Calu3 (cell line): ENCODE data around the gene ERGIC1. TPM values are rescaled to one million over a fixed set of nuclear protein-coding genes. Genes with fewer than 3 reads are reported as not detected.

Experiments
- BruUV-seq: library from RNA; stranded (reverse); fragments of 400-500 nt; replicated peaks from 2 replicates; lab custom pipeline; 2021; lab: Mats Ljungman, UMichigan
- CTCF ChIA-PET: fragments of 300-600 bp; sonication (Branson Sonifier 250); formaldehyde crosslinking; loops from one replicate; lab custom pipeline; 2022; ENCODE audit warnings: antibody characterized with exemption; lab: Charles Lee
- DNase-seq: peaks from one replicate; pipeline ENCODE4 v3.0.0; 2022
- H3K27ac Mint-ChIP-seq: one replicate; pipeline ENCODE4 v1.8.0; 2022; ENCODE audit warnings: mixed read lengths; ENCODE audit not compliant: unreplicated experiment
- H3K27me3 Mint-ChIP-seq: one replicate; pipeline ENCODE4 v1.8.0; 2022; ENCODE audit warnings: mixed read lengths; ENCODE audit not compliant: unreplicated experiment
- H3K36me3 Mint-ChIP-seq: one replicate; pipeline ENCODE4 v1.8.0; 2022; ENCODE audit warnings: mild to moderate bottlenecking, moderate library complexity, mixed read lengths; ENCODE audit not compliant: insufficient read depth, unreplicated experiment
- H3K4me1 Mint-ChIP-seq: one replicate; pipeline ENCODE4 v1.8.0; 2022; ENCODE audit warnings: mild to moderate bottlenecking, low read depth, mixed read lengths; ENCODE audit not compliant: unreplicated experiment
- H3K4me3 Mint-ChIP-seq: one replicate; pipeline ENCODE4 v1.8.0; 2022; ENCODE audit warnings: mild to moderate bottlenecking, low read depth, moderate library complexity, mixed read lengths; ENCODE audit not compliant: unreplicated experiment
- H3K9me3 Mint-ChIP-seq: one replicate; pipeline ENCODE4 v1.8.0; 2022; ENCODE audit warnings: low read depth, mixed read lengths; ENCODE audit not compliant: unreplicated experiment
- CTCF ChIP-seq: fragments of 200-600 bp; IDR thresholded peaks from one replicate; pipeline ENCODE4 v1.8.0; 2022; ENCODE audit warnings: antibody characterized with exemption; ENCODE audit not compliant: unreplicated experiment
- intact Hi-C: fragments of 100-400 bp; cut with micrococcal nuclease; formaldehyde crosslinking; loops from one replicate; pipeline ENCODE4 v1.10.0; 2022; ENCODE audit not compliant: unreplicated experiment
- total RNA-seq: library from RNA; stranded (reverse); gene quantifications from 2 replicates; pipeline ENCODE4 v1.2.3, GENCODE V29; 2022

ERGIC1 gene
- total RNA-seq, 1 experiment from 2014 or later = 235 TPM

- no peak for TF ChIP-seq CTCF
- no TSS peak for BruUV-seq
- intact Hi-C loops = loop anchor here (1.0 kb wide), 1 partner anchor 195 kb away; no protein-coding TSS in a partner anchor
- H3K4me1 Mint-ChIP-seq = no peaks in the 10 kb centered on the region
- CTCF ChIA-PET = interaction anchor here (0.6 to 0.9 kb wide), 2 partner anchors 146 to 206 kb away, joined by 4 read pairs; no protein-coding TSS in a partner anchor
- peak overlapping the region; percentile 36 for H3K27ac Mint-ChIP-seq
- H3K27me3 Mint-ChIP-seq = no peaks in the 10 kb centered on the region
- H3K9me3 Mint-ChIP-seq = no peaks in the 10 kb centered on the region
- H3K36me3 Mint-ChIP-seq = peaks cover 37% of the 10 kb centered on the region
- no peak for DNase-seq
- no peak overlapping the region for H3K4me3 Mint-ChIP-seq
These were observed 77.5 kb downstream of the ERGIC1 start for GRCh38 chr5:172911628-172911880.

- no peak for DNase-seq
- no peak overlapping the region for H3K4me3 Mint-ChIP-seq
- no peaks in the 10 kb centered on the region for H3K9me3 Mint-ChIP-seq
- peaks cover 37% of the 10 kb centered on the region for H3K36me3 Mint-ChIP-seq
- CTCF ChIA-PET = interaction anchor here (0.6 kb wide), 2 partner anchors 76 to 207 kb away, joined by 3 to 4 read pairs; no protein-coding TSS in a partner anchor
- intact Hi-C loops = loop anchor here (1.0 kb wide), 1 partner anchor 196 kb away; no protein-coding TSS in a partner anchor
- H3K4me1 Mint-ChIP-seq = no peaks in the 10 kb centered on the region
- TF ChIP-seq CTCF = no peak
- H3K27ac Mint-ChIP-seq = no peak overlapping the region
- no TSS peak for BruUV-seq
- no peaks in the 10 kb centered on the region for H3K27me3 Mint-ChIP-seq
These were observed 77.9 kb downstream of the ERGIC1 start for GRCh38 chr5:172911976-172912375.

GRCh38 chr5:172913117-172913850 is 79.2 kb downstream of the ERGIC1 start:
- Mint-ChIP-seq H3K4me3 (no peak overlapping the region), H3K4me1 (no peaks in the 10 kb centered on the region), H3K27me3 (no peaks in the 10 kb centered on the region), H3K9me3 (no peaks in the 10 kb centered on the region), H3K27ac (no peak overlapping the region), H3K36me3 (peaks cover 30% of the 10 kb centered on the region)
- BruUV-seq = no TSS peak
- intact Hi-C loops = no loop called here
- TF ChIP-seq CTCF = no peak
- DNase-seq = no peak
- CTCF ChIA-PET = interaction anchor here (0.6 kb wide), 1 partner anchor 83 kb away, joined by 3 read pairs; no protein-coding TSS in a partner anchor

- BruUV-seq = no TSS peak
- DNase-seq = no peak
- no peaks in the 10 kb centered on the region for H3K4me1 Mint-ChIP-seq
- CTCF ChIA-PET = interaction anchor here (0.8 kb wide), 1 partner anchor 13 kb away, joined by 3 read pairs; no protein-coding TSS in a partner anchor
- H3K4me3 Mint-ChIP-seq = no peak overlapping the region
- H3K27me3 Mint-ChIP-seq = no peaks in the 10 kb centered on the region
- intact Hi-C loops = no loop called here
- no peak overlapping the region for H3K27ac Mint-ChIP-seq
- H3K36me3 Mint-ChIP-seq = peaks cover 32% of the 10 kb centered on the region
- no peaks in the 10 kb centered on the region for H3K9me3 Mint-ChIP-seq
- no peak for TF ChIP-seq CTCF
These were observed 81.5 kb downstream of the ERGIC1 start for GRCh38 chr5:172915514-172915913.
